Esophagus muscularis mucosa (tissue), 4 donors: ENCODE results near the gene MACROD2. TPM values are rescaled to one million over a fixed set of nuclear protein-coding genes. Genes with fewer than 3 reads are reported as not detected.
A peak's percentile ranks its signal among the peaks of the same experiment; 100 is the strongest.

Source experiments
- DNase-seq: peaks from one replicate; pipeline ENCODE4 v3.0.0-alpha.2; 2017; ENCODE audit errors: extremely low spot score
- H3K27ac ChIP-seq, 4 donors: fragments of 200-600 bp; sonication (generic); replicated peaks in 1 of 4; 1 replicate in 3 of 4; 2 replicates in 1 of 4; pipeline ENCODE4 v1.5.1; 2016 to 2019; ENCODE audit warnings: mild to moderate bottlenecking in 1 of 4
- H3K27me3 ChIP-seq, 4 donors: fragments of 200-600 bp; sonication (generic); one replicate each; pipeline versions ENCODE4 v1.5.1 to v1.6.0; 2016 to 2019
- H3K36me3 ChIP-seq, 4 donors: fragments of 200-600 bp; sonication (generic); one replicate each; pipeline ENCODE4 v1.5.1; 2016 to 2019
- H3K4me1 ChIP-seq, 4 donors: fragments of 200-600 bp; sonication (generic); one replicate each; pipeline ENCODE4 v1.5.1; 2016 to 2019
- H3K4me3 ChIP-seq, 4 donors: fragments of 200-600 bp; sonication (generic); 1 replicate in 2 of 4; 2 replicates in 2 of 4; pipeline ENCODE4 v1.5.1; 2016 to 2019; ENCODE audit warnings: mild to moderate bottlenecking in 4 of 4, moderate library complexity in 1 of 4
- H3K9me3 ChIP-seq, 4 donors: fragments of 200-600 bp; sonication (generic); 1 replicate in 3 of 4; 2 replicates in 1 of 4; pipeline ENCODE4 v1.5.1; 2016 to 2019
- CTCF ChIP-seq, 3 experiments: fragments of 200-600 bp in 2 of 3; fragments of 450-650 bp in 1 of 3; sonication (generic) in 2 of 3; IDR thresholded peaks; one replicate each; pipeline ENCODE4 v1.5.1; 2017 to 2019; ENCODE audit warnings: antibody characterized with exemption in 3 of 3, mild to moderate bottlenecking in 2 of 3, moderate library complexity in 1 of 3
- EP300 ChIP-seq: sonication (generic); formaldehyde crosslinking; IDR thresholded peaks from one replicate; pipeline ENCODE4 v1.6.1; 2017; ENCODE audit warnings: antibody characterized with exemption
- POLR2A ChIP-seq: fragments of 450-650 bp; IDR thresholded peaks from one replicate; pipeline ENCODE4 v1.6.1; 2017; ENCODE audit warnings: antibody characterized with exemption, moderate library complexity, mild to moderate bottlenecking, low read depth
- POLR2AphosphoS5 ChIP-seq, 2 donors: sonication (generic); formaldehyde crosslinking; IDR thresholded peaks; one replicate each; pipeline ENCODE4 v1.6.1; 2017; ENCODE audit warnings: antibody characterized with exemption in 2 of 2
- WGBS: methylation state at CpG from one replicate; pipeline ENCODE4 v1.1.5; 2018; 5-methylcytosine and 5-hydroxymethylcytosine counted together
- intact Hi-C: fragments of 100-400 bp; cut with DNase I; formaldehyde crosslinking; loops from one replicate; pipeline ENCODE4 v1.15.1; 2023
- total RNA-seq, 4 donors: library from RNA; depleted of rRNA; stranded (reverse); fragments of >200 nt; gene quantifications; one replicate each; pipeline versions ENCODE4 v1.1.0 to v1.2.1, GENCODE V29; 2016

The MACROD2 gene
- total RNA-seq: 1 to 10 TPM; 1.4 to 3.6 (median 2.6) TPM

GRCh38 chr20:13995086-13995665 lies at the start of gene MACROD2:
Gene MACROD2 (plus strand): TSS chr20:13995516.
- intact Hi-C loops: no loop called here
- DNase-seq: no peak
- H3K27me3 ChIP-seq: no peaks in the 10 kb centered on the region
- peak within 1 kb of the TSS; percentile 59 to 79 (median 68) for H3K27ac ChIP-seq
- peaks cover 0 to 20% (median 13%) of the 10 kb centered on the region in 4 donors for H3K4me1 ChIP-seq
- no peak for TF ChIP-seq EP300
- TF ChIP-seq POLR2AphosphoS5 (IDR thresholded peaks at IDR 0.05): peak; percentile 82 to 89
- no peak for TF ChIP-seq POLR2A
- peak in 2 of 3 experiments; percentile 6 to 16 for TF ChIP-seq CTCF (IDR thresholded peaks at IDR 0.05)
- H3K4me3 ChIP-seq: peak within 1 kb of the TSS; percentile 68 to 92 (median 84)
- no peaks in the 10 kb centered on the region for H3K36me3 ChIP-seq
- whole genome bisulfite sequencing: 3% methylated on average over 5 of the region's 61 CpGs
- peaks cover 0 to 11% (median 3%) of the 10 kb centered on the region in 4 donors for H3K9me3 ChIP-seq

GRCh38 chr20:13947719-13948118 lies 47.6 kb upstream of the MACROD2 start:
- Histone ChIP-seq H3K27me3 (no peaks in the 10 kb centered on the region), H3K27ac (no peak overlapping the region), H3K36me3 (no peaks in the 10 kb centered on the region), H3K4me1 (no peaks in the 10 kb centered on the region), H3K4me3 (no peak overlapping the region), H3K9me3 (no peaks in the 10 kb centered on the region)
- 80% methylated on average over 3 of the region's 3 CpGs for WGBS
- intact Hi-C loops: loop anchor here (5.0 kb wide), 1 partner anchor 125 kb away; no protein-coding TSS in a partner anchor
- no peak for DNase-seq
- TF ChIP-seq EP300: no peak
- no peak for TF ChIP-seq POLR2AphosphoS5 (IDR thresholded peaks at IDR 0.05)
- no peak for TF ChIP-seq CTCF (IDR thresholded peaks at IDR 0.05)
- no peak for TF ChIP-seq POLR2A

GRCh38 chr20:13953227-13953626 lies 42.1 kb upstream of the MACROD2 start:
- no peak overlapping the region for H3K27ac ChIP-seq
- intact Hi-C loops: loop anchor here (10.0 kb wide), 1 partner anchor 102 kb away; no protein-coding TSS in a partner anchor
- no peak for TF ChIP-seq POLR2AphosphoS5 (IDR thresholded peaks at IDR 0.05)
- no peaks in the 10 kb centered on the region for H3K36me3 ChIP-seq
- H3K27me3 ChIP-seq: no peaks in the 10 kb centered on the region
- 70% methylated on average over 6 of the region's 6 CpGs for WGBS
- H3K9me3 ChIP-seq: no peaks in the 10 kb centered on the region
- DNase-seq: no peak
- no peak overlapping the region for H3K4me3 ChIP-seq
- no peaks in the 10 kb centered on the region for H3K4me1 ChIP-seq

GRCh38 chr20:13960119-13960518 lies 35.2 kb upstream of the MACROD2 start:
- Histone ChIP-seq H3K4me3 (no peak overlapping the region), H3K27ac (no peak overlapping the region), H3K27me3 (no peaks in the 10 kb centered on the region), H3K4me1 (no peaks in the 10 kb centered on the region), H3K36me3 (no peaks in the 10 kb centered on the region), H3K9me3 (no peaks in the 10 kb centered on the region)
- 41% methylated on average over 2 of the region's 2 CpGs for WGBS
- TF ChIP-seq POLR2A (no peak), EP300 (no peak), POLR2AphosphoS5 (IDR thresholded peaks at IDR 0.05) (no peak), CTCF (IDR thresholded peaks at IDR 0.05) (no peak)
- DNase-seq: no peak
- intact Hi-C loops: no loop called here

GRCh38 chr20:13960525-13960924 lies 34.8 kb upstream of the MACROD2 start:
- intact Hi-C loops: no loop called here
- 75% methylated on average over 3 of the region's 3 CpGs for WGBS
- Histone ChIP-seq H3K4me1 (no peaks in the 10 kb centered on the region), H3K9me3 (no peaks in the 10 kb centered on the region), H3K4me3 (no peak overlapping the region), H3K27me3 (no peaks in the 10 kb centered on the region), H3K36me3 (no peaks in the 10 kb centered on the region), H3K27ac (no peak overlapping the region)
- no peak for DNase-seq
- TF ChIP-seq CTCF (IDR thresholded peaks at IDR 0.05) (no peak), POLR2A (no peak), EP300 (no peak), POLR2AphosphoS5 (IDR thresholded peaks at IDR 0.05) (no peak)
